SK-N-SH treated with all-trans-retinoic acid at 6 μM for 48 hours (cell line): ENCODE measurements around the gene UVSSA.

ENCODE experiments used
- ATAC-seq: fragments of 200-7000 bp; cut with Tn5 transposase; 3 replicates; pipeline ENCODE4 v1.9.1; 2020; ENCODE audit warnings: mild to moderate bottlenecking, moderate library complexity
- ARNTL ChIP-seq: fragments of 450-650 bp; formaldehyde crosslinking; IDR thresholded peaks from 2 replicates; pipeline ENCODE4 v1.5.0; 2020; ENCODE audit warnings: low read depth, mild to moderate bottlenecking, moderate library complexity, borderline replicate concordance
- BACH2 ChIP-seq: fragments of 250-450 bp; sonication (Bioruptor Pico); IDR thresholded peaks from 2 replicates; pipeline ENCODE4 v1.9.0; 2021; ENCODE audit warnings: mild to moderate bottlenecking, borderline replicate concordance
- CREB5 ChIP-seq: fragments of 250-450 bp; sonication (Bioruptor Pico); IDR thresholded peaks from 2 replicates; pipeline ENCODE4 v1.5.1; 2020; ENCODE audit warnings: low read depth, mild to moderate bottlenecking, moderate library complexity
- CSDC2 ChIP-seq: fragments of 250-450 bp; sonication (Bioruptor Pico); IDR thresholded peaks from 2 replicates; pipeline ENCODE4 v1.5.0; 2020; ENCODE audit warnings: mild to moderate bottlenecking, moderate library complexity
- CSRNP3 ChIP-seq: fragments of 250-450 bp; sonication (Bioruptor Pico); IDR thresholded peaks from 2 replicates; pipeline ENCODE4 v1.5.1; 2021; ENCODE audit warnings: mild to moderate bottlenecking, moderate library complexity
- ESRRG ChIP-seq: fragments of 250-450 bp; sonication (Bioruptor Pico); IDR thresholded peaks from 2 replicates; pipeline ENCODE4 v1.6.1; 2021; ENCODE audit warnings: mild to moderate bottlenecking
- GLIS3 ChIP-seq: fragments of 250-450 bp; sonication (Bioruptor Pico); IDR thresholded peaks from 2 replicates; pipeline ENCODE4 v1.5.0; 2020; ENCODE audit warnings: mild to moderate bottlenecking, moderate library complexity
- OSR1 ChIP-seq: fragments of 250-450 bp; sonication (Bioruptor Pico); IDR thresholded peaks from 2 replicates; pipeline ENCODE4 v1.8.0; 2022; ENCODE audit warnings: moderate library complexity, mild to moderate bottlenecking, inconsistent platforms
- PPARA ChIP-seq: fragments of 250-450 bp; sonication (Bioruptor Pico); IDR thresholded peaks from 2 replicates; pipeline ENCODE4 v1.5.0; 2020; ENCODE audit warnings: mild to moderate bottlenecking, borderline replicate concordance
- RARB ChIP-seq: fragments of 250-450 bp; sonication (Bioruptor Pico); IDR thresholded peaks from 2 replicates; pipeline ENCODE4 v1.8.0; 2021; ENCODE audit warnings: mild to moderate bottlenecking, moderate library complexity
- SNAI2 ChIP-seq: fragments of 250-450 bp; sonication (Bioruptor Pico); IDR thresholded peaks from 2 replicates; pipeline ENCODE4 v1.5.0; 2020; ENCODE audit warnings: mild to moderate bottlenecking, moderate library complexity
- TCF4 ChIP-seq: fragments of 250-450 bp; sonication (Bioruptor Pico); IDR thresholded peaks from 2 replicates; pipeline ENCODE4 v1.8.0; 2021; ENCODE audit warnings: mild to moderate bottlenecking, moderate library complexity, borderline replicate concordance
- TSHZ2 ChIP-seq: fragments of 250-450 bp; sonication (Bioruptor Pico); IDR thresholded peaks from 2 replicates; pipeline ENCODE4 v1.5.0; 2020; ENCODE audit warnings: mild to moderate bottlenecking, moderate library complexity
- ZC3H10 ChIP-seq: fragments of 250-450 bp; sonication (Bioruptor Pico); IDR thresholded peaks from 2 replicates; pipeline ENCODE4 v1.5.1; 2021; ENCODE audit warnings: mild to moderate bottlenecking, moderate library complexity
- ZFP3 ChIP-seq: fragments of 250-450 bp; sonication (Bioruptor Pico); IDR thresholded peaks from 2 replicates; pipeline ENCODE4 v1.5.0; 2020; ENCODE audit warnings: mild to moderate bottlenecking, moderate library complexity
- ZFP30 ChIP-seq: fragments of 450-650 bp; formaldehyde crosslinking; IDR thresholded peaks from 2 replicates; pipeline ENCODE4 v1.5.0; 2022; ENCODE audit warnings: mild to moderate bottlenecking, moderate library complexity
- ZNF565 ChIP-seq: fragments of 450-650 bp; formaldehyde crosslinking; conservative IDR thresholded peaks from 2 replicates; pipeline ENCODE4 v1.5.0; 2020; ENCODE audit warnings: low read depth, mild to moderate bottlenecking, moderate library complexity
- ZNF70 ChIP-seq: fragments of 450-650 bp; formaldehyde crosslinking; IDR thresholded peaks from 2 replicates; pipeline ENCODE4 v1.5.0; 2020; ENCODE audit warnings: mild to moderate bottlenecking, moderate library complexity
- ZNF8 ChIP-seq: fragments of 450-650 bp; formaldehyde crosslinking; IDR thresholded peaks from 2 replicates; pipeline ENCODE4 v1.5.0; 2020; ENCODE audit warnings: mild to moderate bottlenecking, moderate library complexity
- TF ChIP-seq, protein P1 (sequence below): fragments of 250-450 bp; sonication (Bioruptor Pico); IDR thresholded peaks from 2 replicates; pipeline ENCODE4 v1.8.0; 2020; ENCODE audit warnings: mild to moderate bottlenecking, moderate library complexity, borderline replicate concordance
- TF ChIP-seq, protein P2 (sequence below): fragments of 250-450 bp; sonication (Bioruptor Pico); IDR thresholded peaks from 2 replicates; pipeline ENCODE4 v1.8.0; 2021; ENCODE audit warnings: low read depth, mild to moderate bottlenecking, moderate library complexity, borderline replicate concordance

UVSSA gene

DNA sequence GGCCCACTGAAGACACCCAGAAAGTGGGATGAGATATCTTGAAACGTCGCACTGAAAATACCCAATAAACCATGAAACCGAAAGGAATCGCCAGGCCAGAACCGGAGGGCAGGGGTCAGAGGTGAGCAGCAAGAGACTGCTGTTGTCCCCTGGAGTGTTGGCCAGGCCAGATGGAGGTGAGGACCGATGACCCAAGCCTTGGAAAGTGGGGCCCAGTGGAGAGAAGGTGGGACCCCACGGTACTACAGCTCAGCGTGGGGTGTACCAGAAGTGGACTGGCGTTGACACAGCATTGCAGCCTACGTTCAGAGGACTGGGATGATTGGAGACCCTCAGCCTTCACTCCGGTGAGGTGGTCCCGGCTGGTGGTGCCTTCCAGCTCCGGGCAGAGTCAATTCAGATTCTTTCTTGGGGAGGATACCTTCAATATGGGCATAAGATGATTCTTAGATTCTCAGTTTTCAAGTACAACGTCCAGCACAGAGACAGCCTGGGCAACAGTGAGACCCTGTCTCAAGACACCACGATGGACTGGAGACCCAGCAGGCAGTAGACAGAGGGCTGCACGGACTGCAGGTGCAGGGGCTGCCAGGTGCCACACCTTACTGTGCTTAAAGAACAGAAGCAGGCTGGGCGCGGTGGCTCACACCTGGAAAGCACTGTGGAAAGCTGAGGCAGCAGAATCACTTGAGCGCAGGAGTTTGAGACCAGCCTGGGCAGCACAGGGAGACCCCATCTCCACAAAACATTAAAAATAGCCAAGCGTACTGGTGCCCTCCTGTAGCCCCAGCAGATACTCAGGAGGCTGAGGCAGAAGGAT lies 34.0 kb upstream of the UVSSA start:
- no peak for ATAC-seq
- TF ChIP-seq ZNF565 (no peak), TSHZ2 (no peak), TCF4 (CRISPR knock-in tag) (no peak), ZFP3 (no peak), OSR1 (CRISPR knock-in tag) (no peak)

DNA sequence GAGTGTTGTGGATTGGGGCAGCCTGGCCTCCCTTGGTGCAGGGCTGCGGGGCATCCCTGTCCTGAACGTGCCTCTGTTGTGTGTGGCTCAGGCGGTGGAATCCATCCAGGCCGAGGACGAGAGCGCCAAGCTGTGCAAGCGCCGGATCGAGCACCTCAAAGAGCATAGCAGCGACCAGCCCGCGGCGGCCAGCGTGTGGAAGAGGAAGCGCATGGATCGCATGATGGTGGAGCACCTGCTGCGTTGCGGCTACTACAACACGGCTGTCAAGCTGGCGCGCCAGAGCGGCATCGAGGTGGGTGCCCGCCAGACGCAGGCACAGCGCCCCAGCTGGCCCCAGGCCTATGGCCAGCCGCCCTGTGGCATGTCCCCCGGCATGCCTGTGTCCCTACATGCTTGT lies 31.7 kb upstream of the UVSSA start:
- TF ChIP-seq ZNF565 (no peak), ESRRG (no peak), TSHZ2 (no peak), ZC3H10 (no peak), PPARA (CRISPR knock-in tag) (no peak), CSRNP3 (no peak), ZFP30 (CRISPR knock-in tag) (no peak), SNAI2 (CRISPR knock-in tag) (no peak), BACH2 (no peak), ZFP3 (no peak), ZNF70 (no peak), RARB (CRISPR knock-in tag) (no peak), ZNF8 (CRISPR knock-in tag) (no peak), CREB5 (CRISPR knock-in tag) (no peak), CSDC2 (CRISPR knock-in tag) (no peak), GLIS3 (CRISPR knock-in tag) (no peak), ARNTL (CRISPR knock-in tag) (no peak)
- TF ChIP-seq, protein P1, sequence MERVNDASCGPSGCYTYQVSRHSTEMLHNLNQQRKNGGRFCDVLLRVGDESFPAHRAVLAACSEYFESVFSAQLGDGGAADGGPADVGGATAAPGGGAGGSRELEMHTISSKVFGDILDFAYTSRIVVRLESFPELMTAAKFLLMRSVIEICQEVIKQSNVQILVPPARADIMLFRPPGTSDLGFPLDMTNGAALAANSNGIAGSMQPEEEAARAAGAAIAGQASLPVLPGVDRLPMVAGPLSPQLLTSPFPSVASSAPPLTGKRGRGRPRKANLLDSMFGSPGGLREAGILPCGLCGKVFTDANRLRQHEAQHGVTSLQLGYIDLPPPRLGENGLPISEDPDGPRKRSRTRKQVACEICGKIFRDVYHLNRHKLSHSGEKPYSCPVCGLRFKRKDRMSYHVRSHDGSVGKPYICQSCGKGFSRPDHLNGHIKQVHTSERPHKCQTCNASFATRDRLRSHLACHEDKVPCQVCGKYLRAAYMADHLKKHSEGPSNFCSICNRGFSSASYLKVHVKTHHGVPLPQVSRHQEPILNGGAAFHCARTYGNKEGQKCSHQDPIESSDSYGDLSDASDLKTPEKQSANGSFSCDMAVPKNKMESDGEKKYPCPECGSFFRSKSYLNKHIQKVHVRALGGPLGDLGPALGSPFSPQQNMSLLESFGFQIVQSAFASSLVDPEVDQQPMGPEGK = no peak
- TF ChIP-seq, protein P2, sequence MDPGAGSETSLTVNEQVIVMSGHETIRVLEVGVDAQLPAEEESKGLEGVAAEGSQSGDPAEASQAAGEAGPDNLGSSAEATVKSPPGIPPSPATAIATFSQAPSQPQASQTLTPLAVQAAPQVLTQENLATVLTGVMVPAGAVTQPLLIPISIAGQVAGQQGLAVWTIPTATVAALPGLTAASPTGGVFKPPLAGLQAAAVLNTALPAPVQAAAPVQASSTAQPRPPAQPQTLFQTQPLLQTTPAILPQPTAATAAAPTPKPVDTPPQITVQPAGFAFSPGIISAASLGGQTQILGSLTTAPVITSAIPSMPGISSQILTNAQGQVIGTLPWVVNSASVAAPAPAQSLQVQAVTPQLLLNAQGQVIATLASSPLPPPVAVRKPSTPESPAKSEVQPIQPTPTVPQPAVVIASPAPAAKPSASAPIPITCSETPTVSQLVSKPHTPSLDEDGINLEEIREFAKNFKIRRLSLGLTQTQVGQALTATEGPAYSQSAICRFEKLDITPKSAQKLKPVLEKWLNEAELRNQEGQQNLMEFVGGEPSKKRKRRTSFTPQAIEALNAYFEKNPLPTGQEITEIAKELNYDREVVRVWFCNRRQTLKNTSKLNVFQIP (CRISPR knock-in tag) = no peak
- ATAC-seq = no peak
